Muscle layer of colon (tissue), 2 donors: Measurements from ENCODE around the gene ACTC1.

Experiments
- H3K27ac ChIP-seq: one replicate; pipeline ENCODE4 v1.7.0; 2013; ENCODE audit warnings: low read depth, mild to moderate bottlenecking, low read length, moderate library complexity
- H3K27me3 ChIP-seq, 2 donors: one replicate each; pipeline ENCODE4 v1.7.0; 2013; ENCODE audit warnings: low read length in 2 of 2, mild to moderate bottlenecking in 2 of 2; ENCODE audit not compliant: insufficient read depth in 2 of 2, control insufficient read depth in 1 of 2
- H3K36me3 ChIP-seq: one replicate; pipeline ENCODE4 v1.7.0; 2013; ENCODE audit warnings: mild to moderate bottlenecking, low read length; ENCODE audit not compliant: insufficient read depth
- H3K4me1 ChIP-seq: one replicate; pipeline ENCODE4 v1.7.0; 2013; ENCODE audit warnings: mild to moderate bottlenecking, low read length; ENCODE audit not compliant: insufficient read depth
- H3K4me3 ChIP-seq, 2 donors: one replicate each; pipeline ENCODE4 v1.7.0; 2013; ENCODE audit warnings: low read length in 2 of 2, low read depth in 1 of 2, mild to moderate bottlenecking in 1 of 2, moderate library complexity in 1 of 2
- H3K9ac ChIP-seq: one replicate; pipeline ENCODE4 v1.7.0; 2013; ENCODE audit warnings: low read length
- H3K9me3 ChIP-seq: one replicate; pipeline ENCODE4 v1.7.0; 2013; ENCODE audit warnings: mild to moderate bottlenecking, low read length
- donor health status: abdominal sarcoma.
- donor health status: Adenocarcinoma of cecum.

The ACTC1 gene

DNA sequence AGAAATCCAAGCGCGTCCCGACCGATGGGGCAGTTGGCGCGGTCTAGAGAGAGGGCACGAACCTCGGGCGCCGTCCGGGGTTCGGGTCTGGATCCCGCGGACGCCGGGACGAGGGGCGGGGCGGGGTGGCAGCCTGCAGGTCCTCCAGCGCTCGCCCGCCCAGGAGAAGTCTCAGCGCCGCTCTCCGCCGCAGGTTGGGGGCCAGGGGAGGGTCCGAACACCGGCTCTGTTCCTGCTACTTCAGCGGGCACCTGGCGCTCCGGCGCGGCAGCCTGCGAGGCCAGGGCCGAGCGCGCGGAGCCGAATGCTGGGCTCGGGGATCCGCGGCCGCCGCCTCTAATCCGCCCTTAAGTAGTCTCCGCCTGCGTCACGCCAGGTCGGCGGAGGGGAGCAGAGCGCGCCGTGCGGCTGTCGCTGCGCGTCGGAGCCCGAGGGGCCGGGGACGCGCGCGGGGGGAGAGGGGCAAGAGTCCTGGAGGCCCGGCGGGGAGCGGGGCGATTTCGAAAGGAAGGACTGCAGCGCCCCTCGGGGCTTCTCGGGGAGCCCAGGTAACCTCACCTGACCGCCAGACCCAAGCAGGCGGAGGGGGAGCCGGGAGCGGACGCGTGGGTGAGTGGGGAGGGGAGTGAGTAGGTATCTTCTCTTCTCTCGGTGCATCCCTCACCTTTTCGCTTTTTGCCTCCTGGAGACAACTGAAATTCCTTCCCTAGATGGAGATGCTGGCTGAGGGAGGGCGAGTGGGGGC, 40.5 kb downstream of the ACTC1 start, which contains the start of gene GJD2:
GJD2 (minus strand) TSS at position 325 of the 745 bp plus-strand sequence. CDS start 510 bp downstream, outside the sequence.
- Histone ChIP-seq H3K9me3 (no peaks in the 10 kb centered on the region), H3K27ac (no peak within 1 kb of the TSS), H3K4me3 (no peak within 1 kb of the TSS), H3K27me3 (peaks cover 21 to 43% of the 10 kb centered on the region in 2 donors), H3K36me3 (no peaks in the 10 kb centered on the region), H3K9ac (no peak within 1 kb of the TSS), H3K4me1 (no peaks in the 10 kb centered on the region)

DNA sequence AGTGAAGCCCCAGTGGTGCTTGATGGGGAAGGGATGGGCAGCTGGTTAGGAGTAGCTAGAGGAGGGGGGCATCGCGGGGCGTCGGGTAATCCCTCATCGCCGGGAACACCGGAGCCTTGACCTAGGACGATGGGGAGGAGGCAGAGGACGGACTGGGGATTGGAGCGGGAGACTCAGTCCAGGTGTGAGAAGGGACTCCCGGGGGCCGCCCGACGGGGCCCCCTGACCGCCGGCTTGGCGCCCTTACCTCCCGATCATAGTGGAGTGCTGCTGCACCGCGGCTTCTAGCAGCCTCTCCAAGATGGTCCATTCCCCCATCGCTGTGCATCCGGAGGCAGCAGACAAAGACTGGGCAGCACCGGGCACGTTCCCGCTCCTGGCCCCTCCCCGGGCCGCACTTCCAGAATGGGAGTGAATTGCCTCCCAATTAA, 41.2 kb downstream of the ACTC1 start:
- no peak overlapping the region for H3K4me3 ChIP-seq
- H3K36me3 ChIP-seq, result no peaks in the 10 kb centered on the region
- H3K27me3 ChIP-seq, result peaks cover 21 to 43% of the 10 kb centered on the region in 2 donors
- H3K9ac ChIP-seq, result no peak overlapping the region
- no peaks in the 10 kb centered on the region for H3K4me1 ChIP-seq
- H3K27ac ChIP-seq, result no peak overlapping the region
- H3K9me3 ChIP-seq, result no peaks in the 10 kb centered on the region

DNA sequence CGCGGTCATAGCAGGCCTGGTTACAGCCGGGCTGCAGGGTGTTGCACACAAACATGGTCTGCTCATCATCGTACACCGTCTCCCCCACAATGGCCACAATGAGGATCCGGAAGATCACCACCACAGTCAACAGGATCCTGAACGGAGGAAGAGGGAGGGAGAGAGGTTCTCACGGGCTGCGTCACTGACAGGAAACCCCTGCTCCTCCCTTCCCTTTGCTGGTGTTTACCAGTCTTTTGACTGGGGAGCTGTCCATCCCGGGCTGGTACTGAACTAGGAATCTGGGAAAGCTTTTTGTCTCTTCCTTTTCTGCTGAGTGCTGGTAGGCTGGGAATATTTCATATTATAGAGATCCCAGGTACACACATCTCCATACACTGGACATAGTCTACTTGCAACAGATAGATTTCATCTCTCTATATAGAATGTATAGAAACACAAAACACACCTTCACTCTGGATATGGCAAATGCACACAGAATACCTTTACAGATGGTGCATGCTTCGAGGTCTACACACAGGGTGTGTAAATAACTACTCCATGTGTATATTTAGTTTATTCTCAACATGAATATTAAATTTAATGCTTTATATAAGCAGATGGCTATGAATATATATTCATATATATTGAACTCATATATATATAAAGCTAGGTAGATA, 42.0 kb downstream of the ACTC1 start:
- no peaks in the 10 kb centered on the region for H3K36me3 ChIP-seq
- H3K4me3 ChIP-seq, result no peak overlapping the region
- H3K9me3 ChIP-seq, result no peaks in the 10 kb centered on the region
- H3K4me1 ChIP-seq, result no peaks in the 10 kb centered on the region
- peaks cover 21 to 43% of the 10 kb centered on the region in 2 donors for H3K27me3 ChIP-seq
- H3K9ac ChIP-seq, result no peak overlapping the region
- H3K27ac ChIP-seq, result no peak overlapping the region

DNA sequence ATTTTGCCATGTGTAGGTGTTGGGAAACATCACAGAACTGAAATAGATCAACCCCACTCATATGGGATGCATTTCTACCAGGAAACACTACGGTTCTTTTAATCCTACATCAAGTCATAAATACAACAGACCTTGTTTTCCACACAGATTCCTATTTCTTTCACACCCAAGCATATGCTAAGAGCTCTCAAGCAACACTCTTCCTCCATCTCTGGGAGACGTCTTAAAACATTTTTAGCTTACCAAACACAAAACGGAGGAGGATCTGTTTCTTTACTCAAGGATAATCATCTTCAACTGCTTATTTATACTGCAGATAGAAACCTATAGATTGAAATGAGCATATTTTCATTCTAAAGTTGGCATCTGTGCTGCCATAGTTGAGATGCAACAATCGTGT, 45.7 kb downstream of the ACTC1 start:
- Histone ChIP-seq H3K27ac (no peak overlapping the region), H3K9me3 (no peaks in the 10 kb centered on the region), H3K4me3 (no peak overlapping the region), H3K9ac (no peak overlapping the region), H3K4me1 (no peaks in the 10 kb centered on the region), H3K36me3 (no peaks in the 10 kb centered on the region), H3K27me3 (peaks cover 5 to 22% of the 10 kb centered on the region in 2 donors)
